HepG2 (cell line): ENCODE measurements around the gene RPL26.

Experiments used
- ATF3 ChIP-seq: sonication (generic); formaldehyde crosslinking; IDR thresholded peaks from 2 replicates; pipeline ENCODE4 v1.4.0; 2020; ENCODE audit warnings: missing genetic modification reagents
- CTCF ChIP-seq: sonication (generic); formaldehyde crosslinking; IDR thresholded peaks from 2 replicates; pipeline ENCODE4 v1.5.0; 2020; ENCODE audit warnings: mild to moderate bottlenecking, missing genetic modification reagents, moderate library complexity
- GZF1 ChIP-seq: sonication (generic); formaldehyde crosslinking; IDR thresholded peaks from 2 replicates; pipeline ENCODE4 v1.5.1; 2020; ENCODE audit warnings: mild to moderate bottlenecking, missing genetic modification reagents
- HBP1 ChIP-seq: IDR thresholded peaks from 2 replicates; pipeline ENCODE4 v1.6.1; 2016; ENCODE audit warnings: low read depth, control low read depth
- KLF9 ChIP-seq: IDR thresholded peaks from 2 replicates; pipeline ENCODE4 v1.6.1; 2016; ENCODE audit warnings: low read depth
- NONO ChIP-seq, 2 experiments: fragments of 450-650 bp in 1 of 2; sonication (generic) in 1 of 2; formaldehyde crosslinking in 1 of 2; IDR thresholded peaks in 1 of 2; conservative IDR thresholded peaks in 1 of 2; 2 replicates each; pipeline versions ENCODE4 v1.6.1 to v1.8.0; 2017 to 2022; ENCODE audit warnings: mild to moderate bottlenecking in 1 of 2, missing genetic modification reagents in 1 of 2, moderate library complexity in 1 of 2
- USF2 ChIP-seq, 2 experiments: sonication (generic) in 1 of 2; formaldehyde crosslinking in 1 of 2; IDR thresholded peaks; 2 replicates each; pipeline versions ENCODE4 v1.5.1 to v1.6.1; 2011 to 2020; ENCODE audit warnings: borderline replicate concordance in 1 of 2, low read depth in 1 of 2, low read length in 1 of 2, mild to moderate bottlenecking in 1 of 2, missing genetic modification reagents in 1 of 2, moderate library complexity in 1 of 2
- ZNF143 ChIP-seq: sonication (generic); formaldehyde crosslinking; IDR thresholded peaks from 2 replicates; pipeline ENCODE4 v1.4.0; 2020; ENCODE audit warnings: missing genetic modification reagents
- ZNF264 ChIP-seq: sonication (generic); formaldehyde crosslinking; IDR thresholded peaks from 2 replicates; pipeline ENCODE4 v1.4.0; 2020; ENCODE audit warnings: missing genetic modification reagents
- ZNF644 ChIP-seq: IDR thresholded peaks from 2 replicates; pipeline ENCODE4 v1.6.1; 2016; ENCODE audit warnings: low read depth

DNA sequence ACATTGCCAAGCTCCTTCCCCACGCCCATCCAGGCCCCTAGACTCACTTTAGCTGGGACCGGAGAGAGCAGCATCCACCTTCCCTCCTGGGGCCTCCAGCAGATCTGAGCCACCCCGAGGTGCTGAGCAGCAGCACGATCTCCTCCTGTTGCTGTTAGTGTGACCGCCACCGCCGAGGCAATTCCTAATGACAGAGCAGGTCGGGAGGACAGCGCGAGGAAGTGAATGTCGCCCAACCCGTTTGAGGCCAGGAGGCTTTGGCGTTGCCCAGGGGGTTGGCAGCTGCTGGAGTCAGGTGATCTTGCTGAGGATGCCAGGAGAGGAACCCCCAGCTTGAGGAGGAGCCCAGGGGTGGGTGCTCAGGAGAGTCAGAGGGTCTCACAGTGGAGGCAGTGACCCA, 14.6 kb upstream of the RPL26 start, which contains the start of gene RNF222:
- TF ChIP-seq CTCF (CRISPR knock-in tag) (no peak), ZNF143 (CRISPR knock-in tag) (no peak), USF2 (IDR thresholded peaks at IDR 0.05; ENCODE audit: low read depth, low read length) (no peak), USF2 (CRISPR knock-in tag; IDR thresholded peaks at IDR 0.05; ENCODE audit: borderline replicate concordance) (no peak), ATF3 (CRISPR knock-in tag) (no peak), GZF1 (CRISPR knock-in tag) (no peak), NONO (IDR thresholded peaks at IDR 0.05) (no peak), NONO (CRISPR knock-in tag; conservative IDR thresholded peaks at IDR 0.05) (no peak), ZNF644 (CRISPR knock-in tag) (no peak), ZNF264 (CRISPR knock-in tag) (no peak), HBP1 (no peak), KLF9 (no peak)
